Stomach (tissue), 4 donors: ENCODE data around the gene TAF6.

ENCODE experiments used
- EP300 ChIP-seq: sonication (generic); formaldehyde crosslinking; IDR thresholded peaks from one replicate; pipeline ENCODE4 v1.6.1; 2017; ENCODE audit warnings: antibody characterized with exemption
- POLR2A ChIP-seq, 4 donors: fragments of 450-650 bp; IDR thresholded peaks; one replicate each; pipeline ENCODE4 v1.6.1; 2016; ENCODE audit warnings: antibody characterized with exemption in 4 of 4, control low read depth in 2 of 4, mild to moderate bottlenecking in 1 of 4, moderate library complexity in 1 of 4
- TF ChIP-seq, protein P1 (sequence below), 7 experiments: fragments of 450-650 bp in 4 of 7; fragments of 200-600 bp in 3 of 7; sonication (generic) in 3 of 7; IDR thresholded peaks; one replicate each; pipeline ENCODE4 v1.5.1; 2016 to 2019; ENCODE audit warnings: antibody characterized with exemption in 7 of 7, control low read depth in 2 of 7, mild to moderate bottlenecking in 1 of 7

GRCh38 chr7:100088095-100088620 lies 31.0 kb downstream of the TAF6 start:
- TF ChIP-seq EP300 (no peak), POLR2A (IDR thresholded peaks at IDR 0.05) (no peak)
- TF ChIP-seq, protein P1, sequence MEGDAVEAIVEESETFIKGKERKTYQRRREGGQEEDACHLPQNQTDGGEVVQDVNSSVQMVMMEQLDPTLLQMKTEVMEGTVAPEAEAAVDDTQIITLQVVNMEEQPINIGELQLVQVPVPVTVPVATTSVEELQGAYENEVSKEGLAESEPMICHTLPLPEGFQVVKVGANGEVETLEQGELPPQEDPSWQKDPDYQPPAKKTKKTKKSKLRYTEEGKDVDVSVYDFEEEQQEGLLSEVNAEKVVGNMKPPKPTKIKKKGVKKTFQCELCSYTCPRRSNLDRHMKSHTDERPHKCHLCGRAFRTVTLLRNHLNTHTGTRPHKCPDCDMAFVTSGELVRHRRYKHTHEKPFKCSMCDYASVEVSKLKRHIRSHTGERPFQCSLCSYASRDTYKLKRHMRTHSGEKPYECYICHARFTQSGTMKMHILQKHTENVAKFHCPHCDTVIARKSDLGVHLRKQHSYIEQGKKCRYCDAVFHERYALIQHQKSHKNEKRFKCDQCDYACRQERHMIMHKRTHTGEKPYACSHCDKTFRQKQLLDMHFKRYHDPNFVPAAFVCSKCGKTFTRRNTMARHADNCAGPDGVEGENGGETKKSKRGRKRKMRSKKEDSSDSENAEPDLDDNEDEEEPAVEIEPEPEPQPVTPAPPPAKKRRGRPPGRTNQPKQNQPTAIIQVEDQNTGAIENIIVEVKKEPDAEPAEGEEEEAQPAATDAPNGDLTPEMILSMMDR (IDR thresholded peaks at IDR 0.05): no peak
